Measurements from ENCODE around the gene MCEMP1.

The MCEMP1 gene

GRCh38 chr19:7725791-7726190 is 48.9 kb downstream of the MCEMP1 start:
- Histone ChIP-seq H3K9me3 (ENCODE audit: control insufficient read depth in 1 of 2, low read length in 2 of 2) (no peaks in the 10 kb centered on the region), H3K36me3 (ENCODE audit: control insufficient read depth in 1 of 2, insufficient read depth in 2 of 2, low read length in 2 of 2) (no peaks in the 10 kb centered on the region), H3K27ac (ENCODE audit: low read length) (no peak overlapping the region), H3K4me1 (ENCODE audit: control insufficient read depth in 1 of 2, insufficient read depth in 2 of 2, low read length in 2 of 2) (peaks cover 0 to 3% of the 10 kb centered on the region in 2 donors), H3K27me3 (ENCODE audit: low read depth, low read length) (peaks cover 17% of the 10 kb centered on the region), H3K4me3 (ENCODE audit: low read depth in 1 of 2, low read length in 2 of 2) (no peak overlapping the region)

GRCh38 chr19:7729211-7729610 is 52.3 kb downstream of the MCEMP1 start:
- Histone ChIP-seq H3K4me1 (ENCODE audit: control insufficient read depth in 1 of 2, insufficient read depth in 2 of 2, low read length in 2 of 2) (peaks cover 0 to 3% of the 10 kb centered on the region in 2 donors), H3K9me3 (ENCODE audit: control insufficient read depth in 1 of 2, low read length in 2 of 2) (no peaks in the 10 kb centered on the region), H3K27me3 (ENCODE audit: low read depth, low read length) (peaks cover 17% of the 10 kb centered on the region), H3K4me3 (ENCODE audit: low read depth in 1 of 2, low read length in 2 of 2) (no peak overlapping the region), H3K36me3 (ENCODE audit: control insufficient read depth in 1 of 2, insufficient read depth in 2 of 2, low read length in 2 of 2) (no peaks in the 10 kb centered on the region), H3K27ac (ENCODE audit: low read length) (no peak overlapping the region)

All from muscle layer of duodenum (tissue), 2 donors.